ENCODE results near the gene MRPL57.
"Not testable (repeated sequence)": the region's sequence is repeated elsewhere in the genome, so short reads cannot be mapped to it uniquely, and the experiment has no call there.

MRPL57 gene

GRCh38 chr13:21173767-21174166 lies 2.7 kb upstream of the MRPL57 start:
- not testable (repeated sequence) for H3K56ac ChIP-seq (ENCODE audit: low read length); H4K8ac ChIP-seq (ENCODE audit: low read depth, low read length); H3K18ac ChIP-seq (ENCODE audit: low read length); H3K4me2 ChIP-seq (ENCODE audit: low read length); H2AK5ac ChIP-seq (ENCODE audit: low read length); H2BK120ac ChIP-seq (ENCODE audit: low read depth, low read length); H3K79me1 ChIP-seq (ENCODE audit: low read length); H2BK5ac ChIP-seq (ENCODE audit: low read length); H3K9ac ChIP-seq (ENCODE audit: low read length); H3K27ac ChIP-seq (ENCODE audit: low read depth, low read length); H3K4me3 ChIP-seq (ENCODE audit: low read length); H2BK15ac ChIP-seq (replicated peaks; ENCODE audit: low read depth); DNase-seq; H3K4ac ChIP-seq (ENCODE audit: low read depth, low read length); H4K5ac ChIP-seq (ENCODE audit: low read length); H3K23ac ChIP-seq (ENCODE audit: low read length); H3K27me3 ChIP-seq (ENCODE audit: insufficient read depth, low read length, poor library complexity); H3K4me1 ChIP-seq (ENCODE audit: control insufficient read depth, low read depth, low read length); H3K36me3 ChIP-seq (ENCODE audit: control insufficient read depth, insufficient read depth, low read length)
- peaks cover 30% of the 10 kb centered on the region for H3K79me2 ChIP-seq (ENCODE audit: control insufficient read depth, insufficient read depth, low read length)
- no CpG with 5 or more reads among the region's 1 CpG for WGBS (ENCODE audit: extremely low coverage, insufficient coverage, low lambda C conversion rate)

- Histone ChIP-seq H3K79me1 (ENCODE audit: low read length) (peaks cover 4% of the 10 kb centered on the region), H2BK5ac (ENCODE audit: low read length) (peak overlapping the region; percentile 98), H3K4me2 (ENCODE audit: low read length) (peak overlapping the region; percentile 30), H3K36me3 (ENCODE audit: control insufficient read depth, insufficient read depth, low read length) (peaks cover 3% of the 10 kb centered on the region), H3K4me3 (ENCODE audit: low read length) (peak overlapping the region; percentile 97), H3K56ac (ENCODE audit: low read length) (peak overlapping the region; percentile 100), H3K79me2 (ENCODE audit: control insufficient read depth, insufficient read depth, low read length) (peaks cover 30% of the 10 kb centered on the region), H2AK5ac (ENCODE audit: low read length) (no peak overlapping the region), H3K27ac (ENCODE audit: low read depth, low read length) (peak overlapping the region; percentile 74), H3K4ac (ENCODE audit: low read depth, low read length) (peak overlapping the region; percentile 83), H4K8ac (ENCODE audit: low read depth, low read length) (no peak overlapping the region), H3K27me3 (ENCODE audit: insufficient read depth, low read length, poor library complexity) (no peaks in the 10 kb centered on the region), H3K4me1 (ENCODE audit: control insufficient read depth, low read depth, low read length) (no peaks in the 10 kb centered on the region), H2BK15ac (replicated peaks; ENCODE audit: low read depth) (no peak overlapping the region), H2BK120ac (ENCODE audit: low read depth, low read length) (no peak overlapping the region), H3K23ac (ENCODE audit: low read length) (peak overlapping the region; percentile 76), H4K5ac (ENCODE audit: low read length) (no peak overlapping the region), H3K18ac (ENCODE audit: low read length) (peak overlapping the region; percentile 51), H3K9ac (ENCODE audit: low read length) (peak overlapping the region; percentile 99)
- peak; percentile 16 for DNase-seq
- no CpG with 5 or more reads among the region's 13 CpGs for WGBS (ENCODE audit: extremely low coverage, insufficient coverage, low lambda C conversion rate)
Observed at GRCh38 chr13:21175656-21176214, 723 bp upstream of the MRPL57 start.

GRCh38 chr13:21176982-21177284 lies 475 bp downstream of the MRPL57 start:
- Histone ChIP-seq H3K79me2 (ENCODE audit: control insufficient read depth, insufficient read depth, low read length) (peaks cover 29% of the 10 kb centered on the region), H3K56ac (ENCODE audit: low read length) (peak overlapping the region; percentile 99), H2AK5ac (ENCODE audit: low read length) (no peak overlapping the region), H2BK5ac (ENCODE audit: low read length) (peak overlapping the region; percentile 72), H3K18ac (ENCODE audit: low read length) (peak overlapping the region; percentile 56), H3K4me2 (ENCODE audit: low read length) (peak overlapping the region; percentile 65), H3K27me3 (ENCODE audit: insufficient read depth, low read length, poor library complexity) (no peaks in the 10 kb centered on the region), H3K79me1 (ENCODE audit: low read length) (peaks cover 4% of the 10 kb centered on the region), H2BK120ac (ENCODE audit: low read depth, low read length) (no peak overlapping the region), H3K4me1 (ENCODE audit: control insufficient read depth, low read depth, low read length) (no peaks in the 10 kb centered on the region), H3K23ac (ENCODE audit: low read length) (peak overlapping the region; percentile 95), H4K8ac (ENCODE audit: low read depth, low read length) (no peak overlapping the region), H3K9ac (ENCODE audit: low read length) (peak overlapping the region; percentile 98), H3K4ac (ENCODE audit: low read depth, low read length) (peak overlapping the region; percentile 66), H4K5ac (ENCODE audit: low read length) (no peak overlapping the region), H3K27ac (ENCODE audit: low read depth, low read length) (peak overlapping the region; percentile 95), H3K36me3 (ENCODE audit: control insufficient read depth, insufficient read depth, low read length) (no peaks in the 10 kb centered on the region), H2BK15ac (replicated peaks; ENCODE audit: low read depth) (no peak overlapping the region), H3K4me3 (ENCODE audit: low read length) (peak overlapping the region; percentile 95)
- no peak for DNase-seq
- WGBS (ENCODE audit: extremely low coverage, insufficient coverage, low lambda C conversion rate) = no CpG with 5 or more reads among the region's 26 CpGs

GRCh38 chr13:21181671-21182070 lies 5.2 kb downstream of the MRPL57 start:
- no peak overlapping the region for H3K4me3 ChIP-seq (ENCODE audit: low read length)
- no peak overlapping the region for H2BK120ac ChIP-seq (ENCODE audit: low read depth, low read length)
- H3K79me1 ChIP-seq (ENCODE audit: low read length) = no peaks in the 10 kb centered on the region
- no peak overlapping the region for H3K23ac ChIP-seq (ENCODE audit: low read length)
- no peak overlapping the region for H3K4me2 ChIP-seq (ENCODE audit: low read length)
- H3K79me2 ChIP-seq (ENCODE audit: control insufficient read depth, insufficient read depth, low read length) = peaks cover 7% of the 10 kb centered on the region
- no peak overlapping the region for H3K27ac ChIP-seq (ENCODE audit: low read depth, low read length)
- H3K4ac ChIP-seq (ENCODE audit: low read depth, low read length) = no peak overlapping the region
- H3K36me3 ChIP-seq (ENCODE audit: control insufficient read depth, insufficient read depth, low read length) = no peaks in the 10 kb centered on the region
- H3K56ac ChIP-seq (ENCODE audit: low read length) = no peak overlapping the region
- no CpG with 5 or more reads among the region's 2 CpGs for WGBS (ENCODE audit: extremely low coverage, insufficient coverage, low lambda C conversion rate)
- no peak overlapping the region for H3K9ac ChIP-seq (ENCODE audit: low read length)
- H2BK15ac ChIP-seq (replicated peaks; ENCODE audit: low read depth) = no peak overlapping the region
- no peak overlapping the region for H3K18ac ChIP-seq (ENCODE audit: low read length)
- no peak overlapping the region for H2BK5ac ChIP-seq (ENCODE audit: low read length)
- H3K27me3 ChIP-seq (ENCODE audit: insufficient read depth, low read length, poor library complexity) = no peaks in the 10 kb centered on the region
- no peaks in the 10 kb centered on the region for H3K4me1 ChIP-seq (ENCODE audit: control insufficient read depth, low read depth, low read length)
- H4K8ac ChIP-seq (ENCODE audit: low read depth, low read length) = no peak overlapping the region
- no peak for DNase-seq
- H2AK5ac ChIP-seq (ENCODE audit: low read length) = no peak overlapping the region
- no peak overlapping the region for H4K5ac ChIP-seq (ENCODE audit: low read length)

- not testable (repeated sequence) for H3K79me1 ChIP-seq (ENCODE audit: low read length); H3K4me1 ChIP-seq (ENCODE audit: control insufficient read depth, low read depth, low read length); H3K4ac ChIP-seq (ENCODE audit: low read depth, low read length); H2AK5ac ChIP-seq (ENCODE audit: low read length); H2BK120ac ChIP-seq (ENCODE audit: low read depth, low read length); H3K9ac ChIP-seq (ENCODE audit: low read length); H4K8ac ChIP-seq (ENCODE audit: low read depth, low read length); H2BK15ac ChIP-seq (replicated peaks; ENCODE audit: low read depth); H3K18ac ChIP-seq (ENCODE audit: low read length); H3K36me3 ChIP-seq (ENCODE audit: control insufficient read depth, insufficient read depth, low read length); H2BK5ac ChIP-seq (ENCODE audit: low read length); H3K56ac ChIP-seq (ENCODE audit: low read length); H3K23ac ChIP-seq (ENCODE audit: low read length); H3K27me3 ChIP-seq (ENCODE audit: insufficient read depth, low read length, poor library complexity); H3K4me2 ChIP-seq (ENCODE audit: low read length); H3K79me2 ChIP-seq (ENCODE audit: control insufficient read depth, insufficient read depth, low read length); DNase-seq; H3K4me3 ChIP-seq (ENCODE audit: low read length); H4K5ac ChIP-seq (ENCODE audit: low read length); H3K27ac ChIP-seq (ENCODE audit: low read depth, low read length)
- WGBS (ENCODE audit: extremely low coverage, insufficient coverage, low lambda C conversion rate) = no CpG with 5 or more reads among the region's 35 CpGs
Observed at GRCh38 chr13:21186410-21186809, 10.0 kb downstream of the MRPL57 start.

DNA sequence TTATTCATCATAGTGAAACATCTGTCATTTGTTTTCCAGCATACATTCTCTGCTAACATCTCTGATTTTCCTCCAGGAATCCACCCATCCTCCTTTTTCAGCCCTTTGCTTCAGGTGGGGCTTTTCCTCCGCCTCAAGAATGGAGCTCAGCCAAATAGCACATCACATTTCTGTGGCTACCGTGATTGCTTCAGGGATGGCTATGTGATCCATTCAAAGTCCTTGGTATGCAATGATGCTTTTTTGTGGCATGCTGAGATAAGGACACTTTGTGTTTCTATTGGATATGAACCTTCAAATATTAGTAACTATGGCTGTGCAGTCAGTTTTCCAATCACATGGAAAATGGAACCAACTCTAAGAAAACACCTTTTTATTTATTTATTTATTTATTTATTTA lies 18.3 kb downstream of the MRPL57 start:
- H3K4ac ChIP-seq (ENCODE audit: low read depth, low read length); H3K79me2 ChIP-seq (ENCODE audit: control insufficient read depth, insufficient read depth, low read length); H3K9ac ChIP-seq (ENCODE audit: low read length); H2BK5ac ChIP-seq (ENCODE audit: low read length); H3K4me1 ChIP-seq (ENCODE audit: control insufficient read depth, low read depth, low read length); H3K4me2 ChIP-seq (ENCODE audit: low read length); H4K8ac ChIP-seq (ENCODE audit: low read depth, low read length); DNase-seq; H2BK120ac ChIP-seq (ENCODE audit: low read depth, low read length); H3K79me1 ChIP-seq (ENCODE audit: low read length); H3K27me3 ChIP-seq (ENCODE audit: insufficient read depth, low read length, poor library complexity); H2AK5ac ChIP-seq (ENCODE audit: low read length); H2BK15ac ChIP-seq (replicated peaks; ENCODE audit: low read depth); H3K18ac ChIP-seq (ENCODE audit: low read length); H3K36me3 ChIP-seq (ENCODE audit: control insufficient read depth, insufficient read depth, low read length); H3K56ac ChIP-seq (ENCODE audit: low read length); H3K23ac ChIP-seq (ENCODE audit: low read length); H3K4me3 ChIP-seq (ENCODE audit: low read length); H4K5ac ChIP-seq (ENCODE audit: low read length); H3K27ac ChIP-seq (ENCODE audit: low read depth, low read length): not testable (repeated sequence)
- no CpG with 5 or more reads among the region's 2 CpGs for WGBS (ENCODE audit: extremely low coverage, insufficient coverage, low lambda C conversion rate)
